HL-60 (cell line): ENCODE results near the gene CBFA2T2.
A peak's percentile ranks its signal among the peaks of the same experiment; 100 is the strongest.

Experiments used
- DNase-seq, 2 experiments: peaks; one replicate each; pipeline ENCODE4 v3.0.0-alpha.2; 2010 to 2020; ENCODE audit warnings: low read depth in 1 of 2, low spot score in 1 of 2
- H3K27ac ChIP-seq: fragments of 250-450 bp; sonication (Bioruptor Pico); replicated peaks from 2 replicates; pipeline ENCODE4 v1.5.1; 2020; ENCODE audit warnings: mild to moderate bottlenecking, moderate library complexity
- H3K27me3 ChIP-seq: fragments of 250-450 bp; sonication (Bioruptor Pico); 2 replicates; pipeline ENCODE4 v1.5.1; 2021; ENCODE audit warnings: mild to moderate bottlenecking, moderate library complexity; ENCODE audit not compliant: insufficient read depth, poor library complexity, severe bottlenecking
- H3K4me3 ChIP-seq: replicated peaks from 2 replicates; pipeline ENCODE4 v1.5.1; 2011; ENCODE audit warnings: mild to moderate bottlenecking, control low read depth, low read length; ENCODE audit not compliant: insufficient read depth
- CTCF ChIP-seq: IDR thresholded peaks from one replicate; pipeline ENCODE4 v1.5.1; 2011; ENCODE audit warnings: low read length, control low read depth, inconsistent platforms; ENCODE audit not compliant: insufficient read depth
- GABPA ChIP-seq: IDR thresholded peaks from 2 replicates; pipeline ENCODE4 v1.6.1; 2012; ENCODE audit warnings: low read depth
- POLR2AphosphoS5 ChIP-seq: IDR thresholded peaks from 2 replicates; pipeline ENCODE4 v1.6.1; 2012; ENCODE audit warnings: low read depth
- SPI1 ChIP-seq: IDR thresholded peaks from 2 replicates; pipeline ENCODE4 v1.6.1; 2012; ENCODE audit warnings: low read depth, mild to moderate bottlenecking, borderline replicate concordance
- TF ChIP-seq, protein P1 (sequence below): IDR thresholded peaks from 2 replicates; pipeline ENCODE4 v1.6.1; 2012; ENCODE audit warnings: low read depth; ENCODE audit not compliant: insufficient replicate concordance

CBFA2T2 gene

DNA sequence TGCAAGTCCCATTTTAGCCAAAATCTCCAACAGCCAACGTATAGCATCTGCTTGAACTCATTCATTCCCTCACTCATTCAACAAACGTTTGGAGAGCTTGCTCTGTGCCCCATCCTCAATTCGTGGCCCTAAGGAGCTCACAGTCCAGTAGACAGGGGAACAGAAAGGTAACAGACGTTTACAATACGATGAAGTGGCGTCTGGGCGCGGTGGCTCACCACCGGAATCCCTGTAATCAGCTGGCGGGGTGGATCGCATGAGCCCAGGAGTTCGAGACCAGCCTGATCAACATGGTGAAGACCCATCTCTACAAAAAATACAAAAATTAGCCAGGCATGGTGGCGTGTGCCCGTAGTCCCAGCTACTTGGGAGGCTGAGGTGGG lies 197.1 kb downstream of the CBFA2T2 start:
- peak overlapping the region; percentile 34 for H3K4me3 ChIP-seq
- H3K27me3 ChIP-seq = no peaks in the 10 kb centered on the region
- no peak for DNase-seq
- peak overlapping the region; percentile 50 for H3K27ac ChIP-seq
- TF ChIP-seq POLR2AphosphoS5 (no peak), CTCF (no peak), SPI1 (no peak), GABPA (no peak)
- TF ChIP-seq, protein P1, sequence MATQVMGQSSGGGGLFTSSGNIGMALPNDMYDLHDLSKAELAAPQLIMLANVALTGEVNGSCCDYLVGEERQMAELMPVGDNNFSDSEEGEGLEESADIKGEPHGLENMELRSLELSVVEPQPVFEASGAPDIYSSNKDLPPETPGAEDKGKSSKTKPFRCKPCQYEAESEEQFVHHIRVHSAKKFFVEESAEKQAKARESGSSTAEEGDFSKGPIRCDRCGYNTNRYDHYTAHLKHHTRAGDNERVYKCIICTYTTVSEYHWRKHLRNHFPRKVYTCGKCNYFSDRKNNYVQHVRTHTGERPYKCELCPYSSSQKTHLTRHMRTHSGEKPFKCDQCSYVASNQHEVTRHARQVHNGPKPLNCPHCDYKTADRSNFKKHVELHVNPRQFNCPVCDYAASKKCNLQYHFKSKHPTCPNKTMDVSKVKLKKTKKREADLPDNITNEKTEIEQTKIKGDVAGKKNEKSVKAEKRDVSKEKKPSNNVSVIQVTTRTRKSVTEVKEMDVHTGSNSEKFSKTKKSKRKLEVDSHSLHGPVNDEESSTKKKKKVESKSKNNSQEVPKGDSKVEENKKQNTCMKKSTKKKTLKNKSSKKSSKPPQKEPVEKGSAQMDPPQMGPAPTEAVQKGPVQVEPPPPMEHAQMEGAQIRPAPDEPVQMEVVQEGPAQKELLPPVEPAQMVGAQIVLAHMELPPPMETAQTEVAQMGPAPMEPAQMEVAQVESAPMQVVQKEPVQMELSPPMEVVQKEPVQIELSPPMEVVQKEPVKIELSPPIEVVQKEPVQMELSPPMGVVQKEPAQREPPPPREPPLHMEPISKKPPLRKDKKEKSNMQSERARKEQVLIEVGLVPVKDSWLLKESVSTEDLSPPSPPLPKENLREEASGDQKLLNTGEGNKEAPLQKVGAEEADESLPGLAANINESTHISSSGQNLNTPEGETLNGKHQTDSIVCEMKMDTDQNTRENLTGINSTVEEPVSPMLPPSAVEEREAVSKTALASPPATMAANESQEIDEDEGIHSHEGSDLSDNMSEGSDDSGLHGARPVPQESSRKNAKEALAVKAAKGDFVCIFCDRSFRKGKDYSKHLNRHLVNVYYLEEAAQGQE = no peak

DNA sequence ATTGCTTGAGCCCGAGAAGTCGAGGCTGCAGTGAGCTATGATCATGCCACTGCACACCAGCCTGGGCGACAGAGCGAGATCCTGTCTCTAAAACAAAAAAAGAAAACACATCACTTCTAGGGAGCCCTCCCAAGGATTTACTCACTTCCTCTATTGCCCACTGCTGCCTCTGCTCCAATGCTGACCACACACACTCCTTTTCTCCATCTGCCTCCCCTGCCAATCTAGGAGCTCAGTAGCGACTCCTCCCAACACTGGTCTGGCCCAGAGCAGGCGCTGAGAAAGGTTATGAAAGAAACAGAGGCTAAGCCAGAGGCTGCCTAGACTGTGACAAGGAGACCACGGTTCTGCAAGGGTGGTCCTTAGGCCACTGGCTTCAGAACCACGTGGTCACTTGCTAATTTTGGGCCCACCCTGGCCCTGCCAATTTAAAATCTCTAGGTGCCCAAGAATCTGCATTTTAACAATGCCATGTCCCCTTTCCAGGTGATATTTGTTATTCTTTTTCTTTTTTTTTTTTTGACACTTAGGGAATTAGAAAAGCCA lies 197.5 kb downstream of the CBFA2T2 start:
- Histone ChIP-seq H3K27ac (peak overlapping the region; percentile 50), H3K27me3 (no peaks in the 10 kb centered on the region), H3K4me3 (no peak overlapping the region)
- no peak for TF ChIP-seq GABPA
- peak; percentile 85 for TF ChIP-seq SPI1
- DNase-seq = peak; percentile 80

- TF ChIP-seq SPI1 (no peak), POLR2AphosphoS5 (no peak), CTCF (no peak), GABPA (no peak)
- TF ChIP-seq, protein P1 = no peak
- Histone ChIP-seq H3K4me3 (no peak overlapping the region), H3K27ac (no peak overlapping the region), H3K27me3 (no peaks in the 10 kb centered on the region)
- DNase-seq = no peak
Measured at GRCh38 chr20:33687993-33688937, 198.4 kb downstream of the CBFA2T2 start.

DNA sequence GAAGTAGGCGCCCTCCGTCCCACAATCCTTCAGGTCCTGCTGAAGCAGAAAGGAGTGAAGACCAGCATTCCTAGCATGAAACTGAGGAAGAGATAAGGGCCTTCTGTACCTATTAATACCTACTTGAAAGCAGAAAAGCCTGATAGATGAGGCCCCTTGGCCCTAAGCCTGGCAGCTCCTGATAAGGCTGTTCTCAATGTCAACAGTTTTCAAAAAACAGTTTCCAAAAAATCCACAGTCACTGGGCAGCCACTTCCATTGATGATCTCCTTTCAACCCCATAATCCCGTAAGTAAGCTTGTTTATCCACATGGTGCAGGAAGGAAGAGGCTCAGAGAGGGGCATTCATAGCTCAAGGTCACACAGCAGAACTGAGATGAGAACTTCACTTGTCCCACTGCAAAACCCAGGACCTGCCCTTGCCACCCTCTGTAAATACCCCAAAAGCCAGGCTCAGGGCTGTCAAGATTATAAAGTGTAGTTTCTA lies 199.1 kb downstream of the CBFA2T2 start:
- H3K27ac ChIP-seq = no peak overlapping the region
- DNase-seq = no peak
- no peak for TF ChIP-seq POLR2AphosphoS5
- TF ChIP-seq, protein P1 = no peak
- no peak for TF ChIP-seq GABPA
- no peak for TF ChIP-seq CTCF
- TF ChIP-seq SPI1 = no peak
- no peak overlapping the region for H3K4me3 ChIP-seq
- no peaks in the 10 kb centered on the region for H3K27me3 ChIP-seq
